Astrocyte of the spinal cord (primary cell): ENCODE measurements around the gene LSR.

Source experiments
- DNase-seq: peaks from one replicate; pipeline ENCODE4 v3.0.0; 2011; ENCODE audit warnings: low read depth, low spot score
- H3K4me3 ChIP-seq: 2 replicates; pipeline ENCODE4 v1.5.1; 2011; ENCODE audit warnings: low read depth, mild to moderate bottlenecking, low read length, moderate library complexity
- CTCF ChIP-seq: IDR thresholded peaks from 2 replicates; pipeline ENCODE4 v1.5.1; 2012; ENCODE audit warnings: low read depth, mild to moderate bottlenecking, low read length, inconsistent platforms
- in situ Hi-C: cut with HindIII; loops from 2 replicates; pipeline ENCODE4 v1.10.0; 2017; ENCODE audit warnings: low sequenced_read_pairs

The LSR gene

GRCh38 chr19:35248310-35249145 lies at the start of gene LSR:
TSS of gene LSR (plus strand) at chr19:35249002. CDS start at chr19:35249023, 21 bp downstream.
- DNase-seq: no peak
- H3K4me3 ChIP-seq: no peak within 1 kb of the TSS
- no peak for TF ChIP-seq CTCF
- in situ Hi-C loops: no loop called here

- TF ChIP-seq CTCF: no peak
- DNase-seq: no peak
- in situ Hi-C loops: no loop called here
- H3K4me3 ChIP-seq: no peak overlapping the region
Measured at GRCh38 chr19:35199481-35199880, 49.3 kb upstream of the LSR start.

GRCh38 chr19:35202722-35203688 lies 45.8 kb upstream of the LSR start:
- DNase-seq: no peak
- H3K4me3 ChIP-seq: no peak overlapping the region
- no peak for TF ChIP-seq CTCF
- in situ Hi-C loops: no loop called here

GRCh38 chr19:35204799-35205732 lies 43.7 kb upstream of the LSR start:
- TF ChIP-seq CTCF: no peak
- H3K4me3 ChIP-seq: no peak overlapping the region
- DNase-seq: no peak
- in situ Hi-C loops: no loop called here

- DNase-seq: no peak
- no peak for TF ChIP-seq CTCF
- no peak overlapping the region for H3K4me3 ChIP-seq
- in situ Hi-C loops: no loop called here
Measured at GRCh38 chr19:35205733-35206323, 43.0 kb upstream of the LSR start.
